ENCODE results near the gene RFX4.

Gene RFX4

DNA sequence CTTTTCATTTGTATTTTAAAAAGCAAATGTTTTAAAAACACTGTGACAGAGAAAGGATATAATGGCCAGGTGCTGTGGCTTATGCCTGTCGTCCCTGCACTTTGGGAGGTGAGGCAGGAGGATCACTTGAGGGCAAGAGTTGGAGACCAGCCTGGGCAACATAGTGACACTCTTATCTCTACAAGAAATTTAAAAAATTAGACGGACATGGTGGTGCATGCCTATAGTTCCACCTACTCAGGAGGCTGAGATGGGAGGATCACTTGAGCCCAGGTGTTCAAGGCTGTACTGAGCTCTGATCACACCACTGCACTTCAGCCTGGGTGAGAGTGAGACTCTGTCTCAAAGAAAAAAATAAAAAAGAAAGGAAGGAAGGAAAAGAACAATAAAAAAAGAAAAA, 7.8 kb downstream of the RFX4 start:
- no peak overlapping the region for H2BK15ac ChIP-seq (ENCODE audit: low read depth, poor library complexity, severe bottlenecking)
- no peak overlapping the region for H4K8ac ChIP-seq (ENCODE audit: low read length)
- H4K91ac ChIP-seq (ENCODE audit: low read length), result no peak overlapping the region
- H3K4ac ChIP-seq (ENCODE audit: low read depth in 1 of 2, low read length in 2 of 2), result no peak overlapping the region
- no peak overlapping the region for H2AFZ ChIP-seq (ENCODE audit: low read depth, low read length)
- DNase-seq, result no peak
- H3K4me1 ChIP-seq (ENCODE audit: control insufficient read depth, insufficient read depth, low read depth, low read length), result peaks cover 21% of the 10 kb centered on the region
- H2AK5ac ChIP-seq (ENCODE audit: low read length, severe bottlenecking), result no peak overlapping the region
- no peak overlapping the region for H3K4me2 ChIP-seq (ENCODE audit: low read length, poor library complexity, severe bottlenecking)
- H2BK12ac ChIP-seq (ENCODE audit: low read length in 2 of 2), result no peak overlapping the region
- no peak overlapping the region for H3K18ac ChIP-seq (ENCODE audit: low read depth in 1 of 2, low read length in 2 of 2)
- H2BK120ac ChIP-seq (ENCODE audit: low read depth, low read length), result no peak overlapping the region
- H3K27me3 ChIP-seq (ENCODE audit: control insufficient read depth in 1 of 2, insufficient read depth in 1 of 2, low read length in 2 of 2), result peaks cover 75 to 77% of the 10 kb centered on the region in 2 experiments
- no peaks in the 10 kb centered on the region for H3K79me1 ChIP-seq (replicated peaks; ENCODE audit: low read length, poor library complexity, severe bottlenecking)
- WGBS, result 55% methylated on average over 2 of the region's 2 CpGs
- no peak overlapping the region for H2BK5ac ChIP-seq (ENCODE audit: low read depth, low read length, poor library complexity, severe bottlenecking)
- no peak overlapping the region for H3K4me3 ChIP-seq (ENCODE audit: insufficient read depth in 1 of 2, low read depth in 1 of 2, low read length in 2 of 2)
- H3K14ac ChIP-seq (ENCODE audit: low read length in 2 of 2), result no peak overlapping the region
- no peak overlapping the region for H3K9ac ChIP-seq (ENCODE audit: low read length)
- H3K27ac ChIP-seq (ENCODE audit: low read length, poor library complexity, severe bottlenecking), result no peak overlapping the region
- H3K36me3 ChIP-seq (ENCODE audit: control insufficient read depth in 1 of 2, insufficient read depth in 2 of 2, low read depth in 1 of 2, low read length in 2 of 2), result peaks cover 0 to 5% of the 10 kb centered on the region in 2 experiments
- no peak overlapping the region for H3K23ac ChIP-seq (ENCODE audit: low read length in 2 of 2)
- H3K9me3 ChIP-seq (ENCODE audit: control insufficient read depth, low read length), result no peaks in the 10 kb centered on the region

DNA sequence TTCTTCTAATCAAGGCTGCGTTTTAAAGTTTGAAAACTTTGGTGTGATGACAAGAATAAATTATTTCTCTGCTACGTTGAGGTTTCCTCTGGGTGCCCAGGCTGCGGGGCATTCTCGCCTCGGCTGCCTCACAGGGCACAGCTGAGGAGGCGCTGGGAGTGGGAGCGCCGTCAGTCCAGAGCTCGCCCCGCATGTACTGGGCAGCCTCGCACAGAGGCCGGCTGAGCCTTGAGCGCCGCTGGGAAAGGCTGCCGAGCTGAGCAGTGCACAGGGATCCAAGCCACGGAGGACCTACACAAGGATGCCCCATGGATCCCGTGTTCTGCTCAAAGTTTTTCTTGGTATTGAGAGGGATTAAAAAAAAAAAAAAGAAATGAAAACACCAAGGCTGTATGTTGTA, 11.6 kb downstream of the RFX4 start:
- H3K4me3 ChIP-seq (ENCODE audit: insufficient read depth in 1 of 2, low read depth in 1 of 2, low read length in 2 of 2), result no peak overlapping the region
- DNase-seq, result no peak
- H3K27ac ChIP-seq (ENCODE audit: low read length, poor library complexity, severe bottlenecking), result no peak overlapping the region
- no peak overlapping the region for H3K4me2 ChIP-seq (ENCODE audit: low read length, poor library complexity, severe bottlenecking)
- no peak overlapping the region for H4K91ac ChIP-seq (ENCODE audit: low read length)
- H3K14ac ChIP-seq (ENCODE audit: low read length in 2 of 2), result no peak overlapping the region
- H3K9me3 ChIP-seq (ENCODE audit: control insufficient read depth, low read length), result no peaks in the 10 kb centered on the region
- peaks cover 42 to 53% of the 10 kb centered on the region in 2 experiments for H3K27me3 ChIP-seq (ENCODE audit: control insufficient read depth in 1 of 2, insufficient read depth in 1 of 2, low read length in 2 of 2)
- no peak overlapping the region for H2BK12ac ChIP-seq (ENCODE audit: low read length in 2 of 2)
- H2BK120ac ChIP-seq (ENCODE audit: low read depth, low read length), result no peak overlapping the region
- no peaks in the 10 kb centered on the region for H3K79me1 ChIP-seq (replicated peaks; ENCODE audit: low read length, poor library complexity, severe bottlenecking)
- 49% methylated on average over 17 of the region's 17 CpGs for WGBS
- H3K9ac ChIP-seq (ENCODE audit: low read length), result no peak overlapping the region
- H3K23ac ChIP-seq (ENCODE audit: low read length in 2 of 2), result no peak overlapping the region
- H4K8ac ChIP-seq (ENCODE audit: low read length), result no peak overlapping the region
- H3K4ac ChIP-seq (ENCODE audit: low read depth in 1 of 2, low read length in 2 of 2), result no peak overlapping the region
- H2BK5ac ChIP-seq (ENCODE audit: low read depth, low read length, poor library complexity, severe bottlenecking), result no peak overlapping the region
- H2BK15ac ChIP-seq (ENCODE audit: low read depth, poor library complexity, severe bottlenecking), result no peak overlapping the region
- peaks cover 2% of the 10 kb centered on the region for H3K4me1 ChIP-seq (ENCODE audit: control insufficient read depth, insufficient read depth, low read depth, low read length)
- H3K18ac ChIP-seq (ENCODE audit: low read depth in 1 of 2, low read length in 2 of 2), result no peak overlapping the region
- no peaks in the 10 kb centered on the region for H3K36me3 ChIP-seq (ENCODE audit: control insufficient read depth in 1 of 2, insufficient read depth in 2 of 2, low read depth in 1 of 2, low read length in 2 of 2)
- no peak overlapping the region for H2AK5ac ChIP-seq (ENCODE audit: low read length, severe bottlenecking)
- no peak overlapping the region for H2AFZ ChIP-seq (ENCODE audit: low read depth, low read length)

DNA sequence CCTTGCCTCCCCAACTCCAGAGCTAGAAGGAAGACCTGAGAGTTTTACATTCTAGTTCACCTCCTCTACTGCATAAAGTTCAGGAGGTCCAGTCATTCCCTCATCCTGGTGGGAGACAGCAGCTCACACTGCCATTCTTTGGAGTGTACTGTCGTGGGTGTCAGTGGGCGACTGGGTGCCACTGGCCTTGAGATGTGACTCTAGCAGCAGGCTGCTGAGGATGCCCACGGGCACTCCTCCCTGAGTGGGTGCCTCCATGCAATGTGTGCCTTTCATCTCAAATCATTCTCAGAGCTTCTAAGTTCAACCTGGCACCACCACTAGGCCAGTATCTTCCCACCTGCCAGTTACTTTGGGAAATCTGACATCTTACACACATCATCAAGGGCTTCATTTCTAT, 12.5 kb downstream of the RFX4 start:
- no peak overlapping the region for H3K4me2 ChIP-seq (ENCODE audit: low read length, poor library complexity, severe bottlenecking)
- no peak overlapping the region for H2BK5ac ChIP-seq (ENCODE audit: low read depth, low read length, poor library complexity, severe bottlenecking)
- no peak overlapping the region for H2BK15ac ChIP-seq (ENCODE audit: low read depth, poor library complexity, severe bottlenecking)
- H3K27me3 ChIP-seq (ENCODE audit: control insufficient read depth in 1 of 2, insufficient read depth in 1 of 2, low read length in 2 of 2), result peaks cover 41 to 46% of the 10 kb centered on the region in 2 experiments
- H3K27ac ChIP-seq (ENCODE audit: low read length, poor library complexity, severe bottlenecking), result no peak overlapping the region
- no peaks in the 10 kb centered on the region for H3K9me3 ChIP-seq (ENCODE audit: control insufficient read depth, low read length)
- no peak overlapping the region for H3K4ac ChIP-seq (ENCODE audit: low read depth in 1 of 2, low read length in 2 of 2)
- no peak overlapping the region for H3K23ac ChIP-seq (ENCODE audit: low read length in 2 of 2)
- no peaks in the 10 kb centered on the region for H3K79me1 ChIP-seq (replicated peaks; ENCODE audit: low read length, poor library complexity, severe bottlenecking)
- H3K18ac ChIP-seq (ENCODE audit: low read depth in 1 of 2, low read length in 2 of 2), result no peak overlapping the region
- no peaks in the 10 kb centered on the region for H3K36me3 ChIP-seq (ENCODE audit: control insufficient read depth in 1 of 2, insufficient read depth in 2 of 2, low read depth in 1 of 2, low read length in 2 of 2)
- no peak overlapping the region for H2BK12ac ChIP-seq (ENCODE audit: low read length in 2 of 2)
- H2AFZ ChIP-seq (ENCODE audit: low read depth, low read length), result no peak overlapping the region
- H3K9ac ChIP-seq (ENCODE audit: low read length), result no peak overlapping the region
- no peak overlapping the region for H4K91ac ChIP-seq (ENCODE audit: low read length)
- H3K4me1 ChIP-seq (ENCODE audit: control insufficient read depth, insufficient read depth, low read depth, low read length), result peaks cover 2% of the 10 kb centered on the region
- no peak overlapping the region for H4K8ac ChIP-seq (ENCODE audit: low read length)
- no peak for DNase-seq
- no peak overlapping the region for H3K4me3 ChIP-seq (ENCODE audit: insufficient read depth in 1 of 2, low read depth in 1 of 2, low read length in 2 of 2)
- no peak overlapping the region for H3K14ac ChIP-seq (ENCODE audit: low read length in 2 of 2)
- no peak overlapping the region for H2BK120ac ChIP-seq (ENCODE audit: low read depth, low read length)
- 86% methylated on average over 3 of the region's 3 CpGs for WGBS
- no peak overlapping the region for H2AK5ac ChIP-seq (ENCODE audit: low read length, severe bottlenecking)

DNA sequence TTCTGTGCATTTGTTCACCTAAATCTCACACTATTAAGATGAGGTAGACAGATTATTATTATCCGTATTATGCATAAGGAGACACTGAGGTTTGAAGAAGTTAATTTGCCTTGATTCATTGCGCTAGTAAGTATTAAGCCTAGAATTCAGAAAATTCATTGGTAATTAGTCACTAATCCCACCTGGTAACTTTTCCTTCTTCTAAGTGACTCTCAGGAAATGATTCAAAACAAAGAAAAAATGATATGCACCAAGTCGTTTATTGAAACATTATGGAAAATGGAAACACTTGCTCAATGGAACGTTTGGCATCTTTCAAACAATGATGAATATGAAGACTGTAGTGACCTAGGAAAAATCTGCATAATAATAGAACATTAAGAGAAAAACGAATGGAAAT, 15.2 kb downstream of the RFX4 start:
- H3K27ac ChIP-seq (ENCODE audit: low read length, poor library complexity, severe bottlenecking), result no peak overlapping the region
- H4K91ac ChIP-seq (ENCODE audit: low read length), result no peak overlapping the region
- H3K9ac ChIP-seq (ENCODE audit: low read length), result no peak overlapping the region
- H3K18ac ChIP-seq (ENCODE audit: low read depth in 1 of 2, low read length in 2 of 2), result no peak overlapping the region
- no peak overlapping the region for H3K23ac ChIP-seq (ENCODE audit: low read length in 2 of 2)
- WGBS, result 67% methylated on average over 4 of the region's 5 CpGs
- H4K8ac ChIP-seq (ENCODE audit: low read length), result no peak overlapping the region
- H3K4me2 ChIP-seq (ENCODE audit: low read length, poor library complexity, severe bottlenecking), result no peak overlapping the region
- H2BK15ac ChIP-seq (ENCODE audit: low read depth, poor library complexity, severe bottlenecking), result no peak overlapping the region
- H2BK120ac ChIP-seq (ENCODE audit: low read depth, low read length), result no peak overlapping the region
- H3K27me3 ChIP-seq (ENCODE audit: control insufficient read depth in 1 of 2, insufficient read depth in 1 of 2, low read length in 2 of 2), result peaks cover 30 to 34% of the 10 kb centered on the region in 2 experiments
- H3K4me1 ChIP-seq (ENCODE audit: control insufficient read depth, insufficient read depth, low read depth, low read length), result peaks cover 4% of the 10 kb centered on the region
- H2BK12ac ChIP-seq (ENCODE audit: low read length in 2 of 2), result no peak overlapping the region
- H3K4me3 ChIP-seq (ENCODE audit: insufficient read depth in 1 of 2, low read depth in 1 of 2, low read length in 2 of 2), result no peak overlapping the region
- H2AFZ ChIP-seq (ENCODE audit: low read depth, low read length), result no peak overlapping the region
- DNase-seq, result no peak
- no peak overlapping the region for H2AK5ac ChIP-seq (ENCODE audit: low read length, severe bottlenecking)
- no peaks in the 10 kb centered on the region for H3K36me3 ChIP-seq (ENCODE audit: control insufficient read depth in 1 of 2, insufficient read depth in 2 of 2, low read depth in 1 of 2, low read length in 2 of 2)
- no peaks in the 10 kb centered on the region for H3K9me3 ChIP-seq (ENCODE audit: control insufficient read depth, low read length)
- no peaks in the 10 kb centered on the region for H3K79me1 ChIP-seq (replicated peaks; ENCODE audit: low read length, poor library complexity, severe bottlenecking)
- H3K14ac ChIP-seq (ENCODE audit: low read length in 2 of 2), result no peak overlapping the region
- H3K4ac ChIP-seq (ENCODE audit: low read depth in 1 of 2, low read length in 2 of 2), result no peak overlapping the region
- H2BK5ac ChIP-seq (ENCODE audit: low read depth, low read length, poor library complexity, severe bottlenecking), result no peak overlapping the region

All from mesenchymal stem cell (in vitro differentiated cells and primary cell).